RWPE1 (cell line): ENCODE measurements around the gene BTBD9.

Experiments used
- CTCF ChIA-PET: fragments of 350-600 bp; sonication (Branson Sonifier 250); formaldehyde crosslinking; extraction: SDS; loops from one replicate; lab custom pipeline; 2021; lab: Yijun Ruan, JAX
- POLR2A ChIA-PET: fragments of 400-600 bp; formaldehyde crosslinking; extraction: SDS; loops from one replicate; lab custom pipeline; 2020; ENCODE audit warnings: antibody characterized with exemption; ENCODE audit not compliant: low non-redundant PET; lab: Yijun Ruan, JAX
- DNase-seq: peaks from one replicate; pipeline ENCODE4 v3.0.0; 2012; ENCODE audit warnings: low spot score
- H3K27ac ChIP-seq: fragments of 450-650 bp; 2 replicates; pipeline ENCODE4 v1.5.1; 2017
- TF ChIP-seq, protein P1 (sequence below): fragments of 450-650 bp; conservative IDR thresholded peaks from 2 replicates; pipeline ENCODE4 v1.5.1; 2017; ENCODE audit warnings: low read depth, mild to moderate bottlenecking

BTBD9 gene

DNA sequence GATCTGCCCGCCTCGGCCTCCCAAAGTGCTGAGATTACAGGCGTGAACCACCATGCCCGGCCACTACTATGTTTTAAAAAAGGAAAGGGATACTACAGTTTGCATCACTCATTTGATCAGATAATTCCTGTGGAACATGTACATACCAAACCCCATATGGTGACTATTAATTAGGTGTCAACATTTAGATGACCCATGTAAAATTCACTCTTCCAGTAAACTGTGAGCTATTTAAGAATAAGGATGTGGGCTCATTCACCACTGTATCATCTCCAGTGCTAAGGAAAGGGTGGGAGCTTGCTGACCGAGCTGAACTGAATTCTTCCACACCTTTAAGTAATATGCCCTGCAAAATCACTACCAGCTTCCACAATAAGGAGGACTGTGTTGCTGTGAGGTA, 127.5 kb downstream of the BTBD9 start:
- no peak overlapping the region for H3K27ac ChIP-seq
- TF ChIP-seq, protein P1, sequence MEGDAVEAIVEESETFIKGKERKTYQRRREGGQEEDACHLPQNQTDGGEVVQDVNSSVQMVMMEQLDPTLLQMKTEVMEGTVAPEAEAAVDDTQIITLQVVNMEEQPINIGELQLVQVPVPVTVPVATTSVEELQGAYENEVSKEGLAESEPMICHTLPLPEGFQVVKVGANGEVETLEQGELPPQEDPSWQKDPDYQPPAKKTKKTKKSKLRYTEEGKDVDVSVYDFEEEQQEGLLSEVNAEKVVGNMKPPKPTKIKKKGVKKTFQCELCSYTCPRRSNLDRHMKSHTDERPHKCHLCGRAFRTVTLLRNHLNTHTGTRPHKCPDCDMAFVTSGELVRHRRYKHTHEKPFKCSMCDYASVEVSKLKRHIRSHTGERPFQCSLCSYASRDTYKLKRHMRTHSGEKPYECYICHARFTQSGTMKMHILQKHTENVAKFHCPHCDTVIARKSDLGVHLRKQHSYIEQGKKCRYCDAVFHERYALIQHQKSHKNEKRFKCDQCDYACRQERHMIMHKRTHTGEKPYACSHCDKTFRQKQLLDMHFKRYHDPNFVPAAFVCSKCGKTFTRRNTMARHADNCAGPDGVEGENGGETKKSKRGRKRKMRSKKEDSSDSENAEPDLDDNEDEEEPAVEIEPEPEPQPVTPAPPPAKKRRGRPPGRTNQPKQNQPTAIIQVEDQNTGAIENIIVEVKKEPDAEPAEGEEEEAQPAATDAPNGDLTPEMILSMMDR, result no peak
- ChIA-PET CTCF (interaction anchor here (1.9 kb wide), 1 partner anchor 18 kb away, joined by 9 read pairs; no protein-coding TSS in a partner anchor), POLR2A (no interaction called here)
- no peak for DNase-seq

DNA sequence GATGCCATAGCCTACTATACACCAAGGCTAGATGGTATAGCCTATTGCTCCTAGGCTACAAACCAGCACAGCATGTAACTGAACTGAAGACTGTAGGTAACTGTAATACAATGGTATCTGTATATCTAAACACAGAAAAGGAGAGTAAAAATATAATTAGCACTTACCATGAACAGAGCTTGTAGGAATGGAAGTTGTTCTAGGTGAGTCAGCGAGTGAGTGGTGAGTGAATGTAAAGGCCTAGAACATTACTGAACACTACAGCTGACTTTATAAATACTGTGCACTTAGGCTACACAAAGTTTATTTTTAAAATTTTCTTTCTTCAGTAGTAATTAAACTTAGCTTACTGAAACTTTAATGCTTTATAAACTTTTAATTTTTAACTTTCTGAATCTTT, 129.5 kb downstream of the BTBD9 start:
- H3K27ac ChIP-seq, result no peak overlapping the region
- no peak for DNase-seq
- ChIA-PET CTCF (interaction anchor here (0.6 kb wide), 1 partner anchor 257 kb away, joined by 5 read pairs; no protein-coding TSS in a partner anchor), POLR2A (no interaction called here)
- TF ChIP-seq, protein P1, result no peak

DNA sequence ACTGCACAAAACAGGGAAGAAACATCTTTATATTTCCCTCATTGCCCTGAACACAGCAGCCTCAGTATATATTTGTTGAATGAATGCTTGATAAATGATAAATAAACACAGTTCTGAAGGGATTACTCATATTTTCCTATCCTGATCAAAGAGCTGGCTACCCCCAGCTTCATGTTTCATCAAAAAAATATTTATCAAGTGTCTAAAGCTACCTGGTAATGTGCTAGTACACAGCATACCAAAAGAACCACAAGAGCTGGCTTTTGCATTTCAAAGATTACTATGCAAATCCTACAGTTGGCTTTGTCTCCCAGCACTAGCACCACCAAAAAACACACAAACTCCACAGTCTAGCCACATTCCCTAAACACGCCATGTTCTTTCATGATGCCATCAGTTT, 130.0 kb downstream of the BTBD9 start:
- ChIA-PET POLR2A (no interaction called here), CTCF (interaction anchor here (0.6 kb wide), 1 partner anchor 257 kb away, joined by 5 read pairs; no protein-coding TSS in a partner anchor)
- H3K27ac ChIP-seq, result no peak overlapping the region
- peak; percentile 11 for DNase-seq
- TF ChIP-seq, protein P1, result no peak

DNA sequence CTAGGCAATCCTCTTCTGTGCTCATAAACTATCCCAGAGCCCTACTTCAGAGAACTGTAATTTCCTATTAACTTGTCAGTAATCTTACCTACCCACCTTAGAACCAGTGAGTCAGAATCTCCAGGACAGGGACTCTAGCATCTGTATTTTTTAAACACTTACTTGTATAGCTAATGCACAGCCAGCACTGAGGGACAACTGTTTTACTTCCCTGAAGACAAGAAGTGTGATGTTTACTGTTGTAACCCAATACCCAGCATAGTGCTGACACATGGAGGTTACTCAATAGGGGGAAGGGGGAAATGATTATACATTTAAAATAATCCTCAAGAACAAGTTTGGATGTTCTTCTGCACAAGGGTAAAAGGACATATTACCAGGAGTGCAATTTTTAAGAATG, 130.8 kb downstream of the BTBD9 start:
- ChIA-PET POLR2A (no interaction called here), CTCF (interaction anchor here (0.6 kb wide), 1 partner anchor 307 kb away, joined by 3 read pairs; no protein-coding TSS in a partner anchor)
- H3K27ac ChIP-seq, result no peak overlapping the region
- no peak for DNase-seq
- TF ChIP-seq, protein P1, result no peak

DNA sequence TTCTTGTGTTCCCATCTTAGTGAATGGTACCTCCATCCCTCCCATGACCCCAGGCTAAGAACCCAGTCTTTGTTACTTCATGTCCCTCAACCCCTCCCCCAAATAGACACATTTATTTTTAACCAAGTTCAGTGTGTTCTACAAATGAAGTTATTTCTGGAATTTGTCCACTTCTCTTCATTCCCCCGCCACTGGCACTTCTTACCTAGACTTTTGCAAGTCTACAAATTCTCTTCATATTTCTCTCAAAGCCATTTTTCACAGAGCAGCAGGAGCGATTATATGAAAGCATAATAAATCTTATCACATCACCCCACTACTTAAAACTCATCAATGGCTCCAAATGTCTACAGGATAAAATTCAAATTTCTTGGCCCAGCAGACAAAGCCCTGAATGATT, 131.4 kb downstream of the BTBD9 start:
- CTCF ChIA-PET, result no interaction called here
- no peak overlapping the region for H3K27ac ChIP-seq
- DNase-seq, result no peak
- POLR2A ChIA-PET, result no interaction called here
- TF ChIP-seq, protein P1, result no peak

DNA sequence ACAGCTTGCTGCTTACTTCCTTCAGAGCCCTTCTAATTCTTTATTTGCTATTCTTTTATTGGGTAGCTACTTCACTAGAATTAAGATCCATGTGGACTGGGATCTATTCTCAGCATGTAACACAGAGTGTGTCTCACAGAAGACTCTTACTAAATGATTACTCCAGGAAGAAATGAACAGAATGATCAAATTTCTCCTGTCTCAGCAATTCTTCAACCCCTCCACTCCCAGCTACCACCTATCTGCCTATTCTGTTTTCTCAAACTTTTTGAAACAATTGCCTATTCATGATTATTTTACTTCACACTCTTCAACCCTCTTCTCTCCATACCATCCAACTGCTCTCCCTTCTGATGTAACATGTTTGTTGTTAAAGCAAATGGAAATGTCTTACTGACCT, 132.6 kb downstream of the BTBD9 start:
- no peak for DNase-seq
- TF ChIP-seq, protein P1, result no peak
- ChIA-PET CTCF (interaction anchor here (1.0 kb wide), 1 partner anchor 13 kb away, joined by 4 read pairs; no protein-coding TSS in a partner anchor), POLR2A (no interaction called here)
- H3K27ac ChIP-seq, result no peak overlapping the region
